NCI-H146 treated with DMSO at 0.1 percent for 48 hours (cell line): Measurements from ENCODE around the gene SCN1A.

ENCODE experiments used
- DNase-seq: peaks from one replicate; lab custom pipeline; 2025; ENCODE audit not compliant: unreplicated experiment; lab: John Stamatoyannopoulos, UW

The SCN1A gene

DNA sequence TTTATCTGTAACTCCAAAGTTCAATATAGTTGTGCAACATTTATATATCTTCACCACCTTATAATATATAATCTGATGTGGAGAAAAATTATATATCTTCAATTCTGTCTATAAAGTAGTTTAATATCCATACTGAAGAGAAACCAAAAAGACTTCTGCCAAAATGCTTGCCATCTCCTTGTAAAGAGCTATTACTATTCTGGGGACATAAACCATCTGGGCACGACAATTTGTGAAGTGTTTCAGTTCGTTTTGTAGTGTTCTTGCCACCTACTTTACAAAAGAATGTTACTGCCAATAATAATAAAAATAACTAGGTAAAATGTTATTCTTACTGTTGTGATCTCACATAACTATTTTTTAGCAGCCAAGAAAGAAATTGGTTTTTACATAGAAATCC, 45.1 kb downstream of the SCN1A start:
- no peak for DNase-seq

DNA sequence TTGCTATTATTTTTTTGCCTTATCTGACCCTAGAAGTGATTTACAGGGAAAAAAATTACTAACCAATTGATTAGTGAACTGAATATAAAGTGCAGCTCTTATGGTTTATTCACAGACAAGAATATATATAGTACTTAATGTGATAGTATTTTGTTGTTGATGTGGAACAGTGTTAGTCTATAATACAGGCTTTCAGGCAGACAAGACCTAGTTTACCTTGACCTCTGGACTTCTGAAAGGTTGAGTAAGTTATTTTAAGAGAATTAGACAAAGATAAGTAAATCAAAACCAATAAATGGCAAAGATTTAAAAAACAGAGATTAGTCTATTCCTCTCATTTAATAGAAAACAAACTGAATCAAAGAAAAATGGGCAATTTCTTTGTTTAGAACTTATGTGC, 46.0 kb downstream of the SCN1A start:
- no peak for DNase-seq

DNA sequence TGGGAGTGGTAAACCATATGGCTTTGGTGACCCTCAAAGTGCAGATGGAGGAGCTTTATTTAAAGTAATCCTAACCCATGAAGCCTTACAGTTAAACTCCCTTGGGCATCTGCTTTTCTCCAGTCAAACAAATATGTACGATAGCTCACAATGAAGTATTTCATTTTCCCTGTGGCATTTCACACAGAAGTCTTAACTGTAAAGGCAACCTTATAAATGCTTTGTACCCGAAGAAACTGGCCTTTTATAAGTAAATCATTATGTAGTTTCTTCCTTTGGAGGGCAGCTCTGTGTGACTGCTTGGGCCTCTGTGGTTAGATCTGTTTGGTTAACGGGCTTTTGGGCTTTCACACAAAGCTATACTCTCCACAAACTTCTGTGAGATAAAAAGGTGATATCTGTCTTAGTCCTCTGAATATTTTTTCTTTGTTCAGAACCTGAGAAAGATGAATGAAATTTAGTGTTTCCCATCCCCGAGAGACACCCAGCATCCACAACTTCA, 46.6 kb downstream of the SCN1A start:
- DNase-seq, result no peak

- DNase-seq, result peak; percentile 14
Observed at GRCh38 chr2:166074430-166074829, 53.4 kb downstream of the SCN1A start.

DNA sequence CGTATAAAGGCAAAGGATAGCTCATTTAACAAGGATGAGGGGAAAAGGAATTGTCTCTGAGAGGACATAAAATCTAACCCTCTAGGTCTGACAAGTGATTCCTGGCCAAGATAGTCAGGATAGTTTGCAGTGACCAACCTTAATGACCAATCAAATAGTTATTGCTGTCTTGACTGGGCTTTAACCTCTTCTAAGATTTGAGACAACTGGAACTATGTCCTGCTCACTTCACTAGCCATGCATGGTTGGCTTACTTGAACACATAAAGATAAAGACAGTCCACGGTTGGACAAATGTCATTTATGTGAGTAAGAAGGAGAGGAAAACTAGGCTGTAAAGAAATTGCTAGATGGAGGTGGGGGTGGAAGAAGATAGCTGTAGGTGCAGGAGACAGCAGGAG, 53.8 kb downstream of the SCN1A start:
- DNase-seq, result no peak

DNA sequence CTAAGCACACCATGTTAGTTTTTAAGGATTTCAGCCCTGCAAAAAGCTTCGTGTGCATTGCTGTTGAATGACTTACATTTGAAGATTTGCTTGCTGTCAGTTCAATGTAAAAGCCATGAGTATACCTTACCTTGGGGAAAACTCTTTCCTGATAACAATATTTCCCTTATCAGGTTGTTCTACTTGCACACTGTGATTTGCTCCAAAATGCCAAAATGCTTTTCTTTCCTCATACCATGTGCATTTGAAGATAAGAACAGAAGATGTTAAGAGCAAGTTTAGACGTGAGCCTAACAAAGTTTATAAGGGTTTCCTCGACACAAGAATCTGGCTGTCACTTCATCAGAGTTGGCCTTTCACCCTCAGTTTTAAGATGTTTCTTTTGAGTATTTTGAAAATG, 57.6 kb downstream of the SCN1A start:
- DNase-seq, result no peak

- no peak for DNase-seq
Observed at GRCh38 chr2:166068981-166069380, 58.8 kb downstream of the SCN1A start.

GRCh38 chr2:166067229-166067628, 60.6 kb downstream of the SCN1A start:
- no peak for DNase-seq

- no peak for DNase-seq
Observed at GRCh38 chr2:166060191-166060590, 67.6 kb downstream of the SCN1A start.

DNA sequence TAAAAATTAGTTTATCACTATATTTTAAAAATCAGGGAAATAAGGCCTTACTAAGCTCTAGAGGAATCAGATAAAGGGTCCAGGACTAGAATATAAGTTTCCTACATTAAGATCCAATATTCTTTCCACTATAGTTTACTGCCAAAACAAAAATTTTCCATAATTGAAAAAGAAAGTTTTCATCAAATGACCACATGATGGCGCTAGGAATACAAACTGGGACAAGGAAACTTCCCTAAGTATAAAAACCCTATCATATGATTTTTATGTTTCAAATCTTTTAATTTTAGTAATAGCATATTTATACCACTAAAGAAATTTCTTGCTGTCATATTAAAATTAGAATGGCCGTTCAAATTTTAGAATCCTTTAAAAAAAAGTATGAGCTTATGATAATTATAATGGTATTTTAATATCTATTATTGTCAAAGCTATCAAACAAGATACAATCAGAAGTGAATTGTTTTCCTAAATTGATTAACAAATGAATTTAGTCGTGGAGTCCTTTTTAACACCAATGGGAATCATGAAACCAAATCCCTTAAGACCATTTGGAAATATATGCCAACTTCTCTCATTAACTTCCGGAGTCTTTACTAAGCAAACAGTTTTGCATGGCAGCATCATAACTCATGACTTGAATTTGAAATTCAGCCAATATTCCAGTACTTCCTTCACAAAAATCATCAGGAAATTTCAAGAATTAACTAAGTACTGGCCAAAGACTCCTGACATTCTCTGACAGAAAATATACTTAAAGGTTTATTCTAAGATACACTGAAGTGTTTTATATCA, 70.3 kb downstream of the SCN1A start:
- DNase-seq, result peak; percentile 0

- DNase-seq, result no peak
Observed at GRCh38 chr2:166044853-166045483, 82.9 kb downstream of the SCN1A start.

- DNase-seq, result no peak
Observed at GRCh38 chr2:166042768-166043390, 84.9 kb downstream of the SCN1A start.

- DNase-seq, result no peak
Observed at GRCh38 chr2:166042356-166042755, 85.5 kb downstream of the SCN1A start.

DNA sequence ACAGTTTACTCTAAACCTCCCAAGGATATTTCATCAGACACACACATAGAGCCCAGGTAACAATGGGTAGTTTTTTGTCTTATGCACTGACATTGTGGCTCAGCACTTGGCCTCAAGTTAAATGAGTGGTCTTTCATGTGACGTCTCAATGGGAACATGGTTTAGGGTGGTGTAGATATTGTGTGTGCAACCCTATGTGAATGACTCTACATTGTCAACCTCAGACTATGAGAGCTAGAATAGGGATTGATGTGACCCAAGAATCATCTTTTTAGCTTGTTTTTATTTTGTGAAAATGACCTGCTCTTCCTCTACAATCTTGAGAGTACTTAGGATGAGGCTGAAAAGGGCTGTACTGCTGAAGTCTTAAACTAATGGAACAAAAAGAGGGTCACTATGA, 86.2 kb downstream of the SCN1A start:
- DNase-seq, result no peak

GRCh38 chr2:166032361-166032760, 95.5 kb downstream of the SCN1A start:
- DNase-seq, result no peak

- no peak for DNase-seq
Observed at GRCh38 chr2:166031054-166031453, 96.8 kb downstream of the SCN1A start.

GRCh38 chr2:166025313-166025712, 102.5 kb downstream of the SCN1A start:
- no peak for DNase-seq

- no peak for DNase-seq
Observed at GRCh38 chr2:166017208-166017607, 110.6 kb downstream of the SCN1A start.

- DNase-seq, result no peak
Observed at GRCh38 chr2:166013878-166014277, 113.9 kb downstream of the SCN1A start.

DNA sequence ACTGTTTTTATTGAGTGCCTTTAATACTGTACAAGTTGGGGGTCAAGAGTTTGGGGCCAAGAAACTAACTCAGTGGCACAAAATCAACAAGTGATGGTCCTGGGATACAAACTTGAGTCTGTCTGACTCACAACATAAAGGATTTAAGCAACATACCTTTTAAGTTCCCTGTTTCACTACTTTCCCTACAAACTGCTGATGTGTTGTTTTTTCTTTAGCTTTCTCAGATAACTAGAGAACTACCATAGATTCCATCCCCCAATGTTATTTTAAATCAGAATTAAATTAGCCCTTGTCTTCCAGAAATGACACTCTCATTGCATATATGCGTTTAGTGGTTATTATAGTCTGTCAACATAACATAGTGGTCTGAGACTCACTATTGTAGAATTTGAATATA, 116.2 kb downstream of the SCN1A start:
- DNase-seq, result no peak

- DNase-seq, result no peak
Observed at GRCh38 chr2:166000401-166000800, 127.4 kb downstream of the SCN1A start.

GRCh38 chr2:165990846-165991245, 137.0 kb downstream of the SCN1A start:
- no peak for DNase-seq
